Ammon's horn (tissue), 1 donor: ENCODE results near the gene BMPER.
A peak's percentile ranks its signal among the peaks of the same experiment; 100 is the strongest.

ENCODE experiments used
- DNase-seq: peaks from one replicate; pipeline ENCODE4 v3.0.0-alpha.2; 2016; ENCODE audit warnings: low spot score

The BMPER gene

DNA sequence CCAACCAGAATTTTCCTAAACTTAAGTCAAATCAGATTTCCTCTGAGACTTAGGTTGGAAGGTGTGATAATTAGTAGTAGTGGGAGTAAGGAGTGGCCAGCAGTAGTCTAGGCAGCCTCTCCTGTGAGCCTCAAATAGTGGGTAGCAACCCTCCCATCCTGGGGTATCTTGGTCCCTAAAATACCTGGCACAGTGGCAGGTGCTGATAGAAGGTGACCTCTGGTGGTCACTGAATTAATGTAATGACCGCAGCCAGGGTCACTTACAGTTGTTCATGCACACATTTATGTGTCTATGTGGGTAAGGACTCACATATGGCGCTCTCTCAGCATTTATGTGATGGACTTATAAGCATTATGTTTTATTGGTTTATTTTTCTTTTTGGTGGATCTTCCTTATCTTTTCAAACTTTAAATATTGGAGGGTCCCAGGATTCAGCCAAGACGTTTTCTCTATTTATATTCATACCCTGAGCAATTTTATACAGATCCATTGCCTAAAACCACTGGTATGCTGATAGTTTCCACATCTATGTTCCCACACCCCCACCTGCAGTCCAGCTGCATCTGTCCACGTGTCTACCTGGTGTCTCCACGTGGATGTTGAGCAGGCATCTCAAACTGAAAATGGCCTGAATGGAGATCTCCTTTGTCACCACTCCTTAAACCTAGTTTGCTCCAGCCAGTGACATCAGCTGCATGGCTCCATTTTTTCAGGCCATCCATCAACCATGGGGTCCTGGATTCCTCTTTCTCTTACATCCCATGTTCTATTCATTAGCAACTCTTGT lies 18.3 kb downstream of the BMPER start:
- DNase-seq: no peak

DNA sequence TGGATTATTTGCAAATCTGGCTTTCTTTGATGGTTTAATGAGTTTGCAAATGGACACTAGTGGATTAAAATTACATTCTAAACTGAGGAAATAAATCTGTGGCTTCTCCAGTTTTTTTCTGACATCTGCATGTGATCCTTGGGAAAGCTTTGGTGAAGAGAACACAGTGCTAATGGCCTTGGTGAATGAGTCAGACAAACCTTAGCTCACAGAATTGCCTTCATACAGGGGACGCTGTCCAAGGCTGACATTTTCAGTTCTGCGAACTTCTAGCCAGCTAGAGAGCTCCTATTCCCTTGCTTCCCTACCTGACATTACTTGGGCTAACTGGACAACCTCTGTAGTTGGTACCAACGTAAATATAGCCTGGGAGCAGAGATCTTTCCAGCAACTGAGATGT lies 21.2 kb downstream of the BMPER start:
- no peak for DNase-seq

DNA sequence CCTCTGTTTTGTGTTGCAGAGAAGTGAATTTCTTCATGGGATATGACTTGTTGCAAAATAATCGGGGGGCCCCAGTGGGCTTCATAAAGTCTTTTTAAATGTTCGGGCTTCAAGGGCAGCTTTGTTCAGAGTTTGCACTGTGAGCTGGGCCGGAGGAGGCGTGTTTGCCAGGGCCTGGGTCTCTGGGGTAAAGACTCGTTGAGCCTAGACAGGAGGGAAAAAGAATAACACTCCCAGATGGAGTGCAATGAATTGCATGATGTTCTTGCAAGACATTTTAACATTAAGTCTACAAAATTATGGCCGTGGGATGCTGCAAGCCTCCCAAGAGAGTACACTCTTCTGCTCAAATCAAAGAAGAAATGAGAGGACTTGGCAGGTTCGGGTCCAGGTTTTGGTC lies 23.6 kb downstream of the BMPER start:
- no peak for DNase-seq

GRCh38 chr7:33932221-33932620 lies 26.9 kb downstream of the BMPER start:
- peak; percentile 18 for DNase-seq

- peak; percentile 91 for DNase-seq
Measured at GRCh38 chr7:33932832-33933468, 27.6 kb downstream of the BMPER start.

GRCh38 chr7:33933611-33934281 lies 28.4 kb downstream of the BMPER start:
- no peak for DNase-seq

- no peak for DNase-seq
Measured at GRCh38 chr7:33934391-33934790, 29.1 kb downstream of the BMPER start.

GRCh38 chr7:33936503-33936902 lies 31.2 kb downstream of the BMPER start:
- no peak for DNase-seq

- no peak for DNase-seq
Measured at GRCh38 chr7:33937871-33938270, 32.5 kb downstream of the BMPER start.

- no peak for DNase-seq
Measured at GRCh38 chr7:33939121-33939520, 33.8 kb downstream of the BMPER start.

DNA sequence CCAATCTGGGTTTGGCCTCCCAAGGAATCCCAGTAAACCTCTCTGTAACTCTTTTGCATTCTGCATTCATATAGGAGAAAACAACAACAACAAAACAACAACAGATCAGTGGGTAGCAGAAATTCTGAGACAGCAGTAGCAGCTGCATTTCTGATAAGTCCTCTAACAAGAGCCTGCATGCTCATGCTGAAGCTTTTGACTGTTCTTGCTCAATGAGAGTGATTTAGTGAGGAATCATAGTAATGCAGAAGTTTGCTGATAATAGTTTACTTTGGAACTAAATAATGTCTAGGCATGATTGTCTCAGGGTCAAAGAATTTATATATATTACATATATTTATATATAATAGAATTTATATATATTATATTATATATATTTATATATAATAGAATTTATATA lies 35.2 kb downstream of the BMPER start:
- DNase-seq: no peak

- no peak for DNase-seq
Measured at GRCh38 chr7:33941418-33941817, 36.1 kb downstream of the BMPER start.

DNA sequence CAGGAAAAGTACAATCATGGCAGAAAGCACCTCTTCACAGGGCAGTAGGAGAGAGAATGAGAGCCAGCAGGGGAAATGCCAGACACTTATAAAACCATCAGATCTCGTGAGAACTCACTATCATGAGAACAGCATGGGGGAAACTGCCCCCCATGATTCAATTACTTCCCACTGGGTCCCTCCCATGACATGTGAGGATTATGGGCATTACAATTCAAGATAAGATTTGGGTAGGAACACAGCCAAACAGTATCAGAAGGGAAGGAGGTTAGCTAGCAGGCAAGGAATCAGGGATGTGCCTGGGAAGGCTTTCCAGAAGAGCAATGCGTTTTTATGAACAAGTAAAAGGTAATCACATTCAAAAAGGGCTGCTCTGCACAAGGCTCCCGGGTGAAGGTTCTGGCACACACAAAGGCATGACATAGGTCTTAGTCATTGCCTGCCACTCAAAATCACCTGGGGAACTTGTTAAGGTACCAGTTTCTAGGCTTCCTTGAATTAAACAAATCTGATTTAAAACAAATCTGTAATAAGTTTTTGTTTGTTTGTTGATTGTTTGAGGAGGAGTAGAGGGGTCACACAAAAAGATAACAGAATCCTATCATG lies 40.9 kb downstream of the BMPER start:
- no peak for DNase-seq

- no peak for DNase-seq
Measured at GRCh38 chr7:33950047-33950714, 44.8 kb downstream of the BMPER start.

GRCh38 chr7:33952824-33953223 lies 47.5 kb downstream of the BMPER start:
- no peak for DNase-seq

GRCh38 chr7:33958104-33958503 lies 52.8 kb downstream of the BMPER start:
- DNase-seq: no peak

- DNase-seq: no peak
Measured at GRCh38 chr7:33959676-33960075, 54.3 kb downstream of the BMPER start.

GRCh38 chr7:33961948-33962347 lies 56.6 kb downstream of the BMPER start:
- DNase-seq: no peak

GRCh38 chr7:33964417-33965182 lies 59.3 kb downstream of the BMPER start:
- DNase-seq: no peak

GRCh38 chr7:33965183-33965744 lies 59.9 kb downstream of the BMPER start:
- DNase-seq: no peak

DNA sequence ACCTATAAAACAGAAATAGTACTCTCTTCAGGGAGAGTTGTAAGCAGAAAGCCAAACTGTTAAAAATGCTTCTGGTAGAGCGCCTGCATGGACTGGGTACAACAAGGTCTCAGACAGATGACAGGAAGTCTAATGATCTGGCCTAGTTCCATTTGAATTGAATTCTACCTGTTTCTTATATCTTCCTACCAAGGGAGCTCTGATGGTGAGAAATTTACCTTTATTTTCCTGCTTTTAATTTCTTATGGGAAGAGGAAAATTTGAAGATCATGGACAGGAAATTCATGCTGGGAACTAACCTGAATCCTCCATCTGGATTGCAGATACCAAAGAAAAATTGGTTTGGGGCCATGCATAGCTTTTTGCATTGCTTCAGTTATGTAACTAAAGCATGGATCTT lies 63.3 kb downstream of the BMPER start:
- no peak for DNase-seq
